NCI-H2227 (cell line): ENCODE results near the gene NXF1.

Experiments used
- DNase-seq: peaks from one replicate; lab custom pipeline; 2025; ENCODE audit not compliant: unreplicated experiment; lab: John Stamatoyannopoulos, UW

The NXF1 gene

GRCh38 chr11:62747475-62748160 is 57.6 kb downstream of the NXF1 start:
- DNase-seq: no peak
